MCF 10A (cell line): ENCODE measurements around the gene IFITM5. TPM values are rescaled to one million over a fixed set of nuclear protein-coding genes. Genes with fewer than 3 reads are reported as not detected.

Experiments
- BruUV-seq: library from RNA; stranded (reverse); fragments of 400-500 nt; replicated peaks from 2 replicates; lab custom pipeline; 2021; lab: Mats Ljungman, UMichigan
- CTCF ChIA-PET: fragments of 300-600 bp; sonication (Branson Sonifier 250); formaldehyde crosslinking; extraction: SDS; loops from one replicate; lab custom pipeline; 2021; ENCODE audit warnings: antibody characterized with exemption, inconsistent platforms; lab: Yijun Ruan, JAX
- POLR2A ChIA-PET: fragments of 300-600, 350-650 bp; sonication (Branson Sonifier 250); formaldehyde crosslinking; extraction: SDS; loops from one replicate; lab custom pipeline; 2020; ENCODE audit warnings: antibody characterized with exemption, inconsistent platforms; lab: Yijun Ruan, JAX
- DNase-seq: peaks from one replicate; pipeline ENCODE4 v3.0.0-alpha.2; 2018; ENCODE audit not compliant: unreplicated experiment
- H3K27ac Mint-ChIP-seq: one replicate; pipeline ENCODE4 v1.8.0; 2022; ENCODE audit warnings: mild to moderate bottlenecking, low read depth, mixed read lengths; ENCODE audit not compliant: unreplicated experiment
- H3K27me3 Mint-ChIP-seq: one replicate; pipeline ENCODE4 v1.8.0; 2022; ENCODE audit warnings: mixed read lengths; ENCODE audit not compliant: insufficient read depth, unreplicated experiment
- H3K36me3 Mint-ChIP-seq: one replicate; pipeline ENCODE4 v1.8.0; 2022; ENCODE audit warnings: mild to moderate bottlenecking, moderate library complexity, mixed read lengths; ENCODE audit not compliant: insufficient read depth, unreplicated experiment
- H3K4me1 Mint-ChIP-seq: one replicate; pipeline ENCODE4 v1.8.0; 2022; ENCODE audit warnings: mixed read lengths; ENCODE audit not compliant: insufficient read depth, unreplicated experiment
- H3K4me3 Mint-ChIP-seq: one replicate; pipeline ENCODE4 v1.8.0; 2022; ENCODE audit warnings: mild to moderate bottlenecking, moderate library complexity, mixed read lengths; ENCODE audit not compliant: unreplicated experiment
- H3K9me3 Mint-ChIP-seq: one replicate; pipeline ENCODE4 v1.8.0; 2022; ENCODE audit warnings: mixed read lengths; ENCODE audit not compliant: unreplicated experiment
- intact Hi-C: fragments of 100-400 bp; cut with micrococcal nuclease; formaldehyde crosslinking; loops from 2 replicates; pipeline ENCODE4 v1.14.1; 2022
- total RNA-seq: library from RNA; stranded (reverse); gene quantifications from 2 replicates; pipeline ENCODE4 v1.2.3, GENCODE V29; 2022
- TF ChIP-seq, protein P1 (sequence below): fragments of 200-600 bp; IDR thresholded peaks from one replicate; pipeline ENCODE4 v1.8.0; 2022; ENCODE audit warnings: antibody characterized with exemption, mild to moderate bottlenecking; ENCODE audit not compliant: unreplicated experiment

The IFITM5 gene
- total RNA-seq, 1 experiment from 2014 or later = not detected

DNA sequence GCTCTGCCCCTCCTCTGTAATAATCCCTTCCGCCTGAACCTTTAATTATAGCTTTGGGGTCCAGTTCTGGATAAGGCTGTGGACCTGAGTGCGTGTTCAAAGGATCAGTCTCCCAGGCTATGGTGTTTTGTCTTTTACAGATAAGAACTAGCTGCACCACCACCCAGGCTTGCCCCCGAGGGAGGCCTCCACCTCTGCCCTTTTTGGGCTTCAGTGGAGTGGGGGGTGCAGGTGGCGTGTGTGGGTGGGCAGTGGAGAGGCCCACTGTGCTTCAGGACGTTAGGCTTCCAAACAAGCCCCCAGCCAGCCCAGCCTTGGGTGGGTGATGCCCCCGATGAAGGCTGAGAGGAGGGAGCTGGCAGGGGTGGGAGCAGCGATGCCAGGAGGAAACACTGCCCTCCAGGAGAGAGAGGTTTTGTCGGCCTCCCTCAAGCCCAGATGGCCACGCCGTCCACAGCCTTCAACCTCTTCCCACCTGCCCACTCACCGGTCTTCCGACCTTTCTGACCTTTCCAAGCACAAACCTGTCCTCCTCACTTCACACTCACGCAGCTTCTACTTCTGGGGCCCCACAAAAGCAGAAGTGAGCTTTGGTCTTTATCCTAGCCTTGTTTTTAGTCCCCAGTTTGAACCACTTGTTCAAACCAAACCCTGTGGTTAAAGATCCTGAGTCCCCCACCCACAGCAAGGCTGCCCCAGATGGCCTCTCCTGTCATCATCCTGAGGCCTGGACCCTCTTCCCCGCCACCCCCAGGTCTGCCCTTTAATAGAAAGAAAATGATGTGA lies 42.2 kb downstream of the IFITM5 start:
- Mint-ChIP-seq H3K4me1 (no peaks in the 10 kb centered on the region), H3K27me3 (peaks cover 11% of the 10 kb centered on the region), H3K36me3 (peaks cover 19% of the 10 kb centered on the region), H3K9me3 (peaks cover 8% of the 10 kb centered on the region), H3K4me3 (no peak overlapping the region), H3K27ac (no peak overlapping the region)
- CTCF ChIA-PET = no interaction called here
- no peak for DNase-seq
- TF ChIP-seq, protein P1, sequence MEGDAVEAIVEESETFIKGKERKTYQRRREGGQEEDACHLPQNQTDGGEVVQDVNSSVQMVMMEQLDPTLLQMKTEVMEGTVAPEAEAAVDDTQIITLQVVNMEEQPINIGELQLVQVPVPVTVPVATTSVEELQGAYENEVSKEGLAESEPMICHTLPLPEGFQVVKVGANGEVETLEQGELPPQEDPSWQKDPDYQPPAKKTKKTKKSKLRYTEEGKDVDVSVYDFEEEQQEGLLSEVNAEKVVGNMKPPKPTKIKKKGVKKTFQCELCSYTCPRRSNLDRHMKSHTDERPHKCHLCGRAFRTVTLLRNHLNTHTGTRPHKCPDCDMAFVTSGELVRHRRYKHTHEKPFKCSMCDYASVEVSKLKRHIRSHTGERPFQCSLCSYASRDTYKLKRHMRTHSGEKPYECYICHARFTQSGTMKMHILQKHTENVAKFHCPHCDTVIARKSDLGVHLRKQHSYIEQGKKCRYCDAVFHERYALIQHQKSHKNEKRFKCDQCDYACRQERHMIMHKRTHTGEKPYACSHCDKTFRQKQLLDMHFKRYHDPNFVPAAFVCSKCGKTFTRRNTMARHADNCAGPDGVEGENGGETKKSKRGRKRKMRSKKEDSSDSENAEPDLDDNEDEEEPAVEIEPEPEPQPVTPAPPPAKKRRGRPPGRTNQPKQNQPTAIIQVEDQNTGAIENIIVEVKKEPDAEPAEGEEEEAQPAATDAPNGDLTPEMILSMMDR = no peak
- intact Hi-C loops = no loop called here
- POLR2A ChIA-PET = interaction anchor here (0.7 to 0.8 kb wide), 2 partner anchors 21 to 60 kb away, joined by 3 read pairs; partner anchors contain the start of gene SIRT3
- BruUV-seq = no TSS peak

DNA sequence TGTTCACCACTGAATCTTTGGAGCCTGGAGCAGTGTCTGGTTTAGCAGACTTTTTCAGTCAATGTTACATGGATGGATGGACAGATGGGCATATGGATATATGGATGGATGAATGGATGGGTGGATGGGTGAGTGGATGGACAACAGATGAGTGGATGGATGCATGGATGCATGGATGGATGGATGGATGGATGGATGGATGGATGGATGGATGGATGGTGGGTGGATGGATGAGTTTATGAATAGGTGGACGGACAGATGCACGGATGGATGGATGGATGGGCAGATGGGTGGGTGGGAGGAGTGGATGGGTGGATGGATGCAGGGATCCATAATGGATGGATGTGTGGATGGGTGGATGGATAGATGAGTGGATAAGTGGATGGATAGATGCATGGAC lies 43.5 kb downstream of the IFITM5 start:
- Mint-ChIP-seq H3K36me3 (peaks cover 33% of the 10 kb centered on the region), H3K4me3 (no peak overlapping the region), H3K4me1 (no peaks in the 10 kb centered on the region), H3K27ac (no peak overlapping the region), H3K9me3 (peaks cover 3% of the 10 kb centered on the region), H3K27me3 (peaks cover 11% of the 10 kb centered on the region)
- no peak for DNase-seq
- ChIA-PET CTCF (interaction anchor here (0.6 kb wide), 1 partner anchor 52 kb away, joined by 3 read pairs; the partner anchor contains the start of gene IFITM2), POLR2A (no interaction called here)
- TF ChIP-seq, protein P1 = no peak
- intact Hi-C loops = no loop called here
- no TSS peak for BruUV-seq

DNA sequence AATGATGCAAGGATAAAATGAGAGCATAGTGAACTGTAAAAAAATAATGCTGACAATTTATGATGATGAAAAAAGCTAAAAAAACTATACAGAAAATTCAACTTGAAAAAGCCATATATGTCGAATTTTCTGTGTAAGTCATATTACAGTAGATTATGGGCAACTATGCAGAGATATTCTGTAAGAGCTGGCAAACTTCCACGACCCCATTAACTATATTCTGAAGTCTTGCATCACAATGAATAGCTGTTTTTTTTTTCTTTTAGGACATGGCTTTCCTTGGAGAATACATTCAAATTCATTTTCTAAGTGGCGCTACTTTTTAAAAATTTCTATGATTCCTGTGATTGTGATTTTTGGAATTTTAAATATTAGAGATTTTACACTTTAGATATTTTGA lies 44.1 kb downstream of the IFITM5 start:
- peak; percentile 21 for DNase-seq
- no TSS peak for BruUV-seq
- no peaks in the 10 kb centered on the region for H3K9me3 Mint-ChIP-seq
- ChIA-PET POLR2A (no interaction called here), CTCF (interaction anchor here (0.6 kb wide), 1 partner anchor 53 kb away, joined by 3 read pairs; the partner anchor contains the start of gene IFITM2)
- H3K27ac Mint-ChIP-seq = no peak overlapping the region
- no peak overlapping the region for H3K4me3 Mint-ChIP-seq
- peaks cover 38% of the 10 kb centered on the region for H3K36me3 Mint-ChIP-seq
- H3K27me3 Mint-ChIP-seq = peaks cover 11% of the 10 kb centered on the region
- intact Hi-C loops = no loop called here
- H3K4me1 Mint-ChIP-seq = no peaks in the 10 kb centered on the region
- TF ChIP-seq, protein P1 = no peak

DNA sequence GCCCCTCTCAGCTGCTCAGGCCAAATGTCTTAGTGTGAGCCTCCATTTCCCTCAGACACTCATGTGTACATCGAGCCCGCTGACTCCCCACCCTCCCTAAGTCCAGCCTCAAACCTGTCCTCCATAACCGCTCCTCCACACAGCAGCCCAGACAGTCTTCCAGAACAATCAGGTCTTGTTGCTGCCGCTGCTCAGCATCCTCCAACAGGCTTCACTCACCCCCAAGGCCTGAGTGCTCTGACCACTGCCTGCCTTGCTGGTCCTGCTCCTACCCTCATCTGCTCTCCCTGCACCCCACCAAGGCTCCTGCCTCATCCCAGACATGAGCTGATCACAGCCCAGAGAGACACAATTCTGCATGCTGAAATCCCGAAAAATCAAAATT lies 45.4 kb downstream of the IFITM5 start:
- intact Hi-C loops = loop anchor here (5.0 kb wide), 1 partner anchor 53 kb away; the partner anchor contains the start of gene IFITM2
- CTCF ChIA-PET = interaction anchor here (0.5 to 1.4 kb wide), 3 partner anchors 16 to 423 kb away, joined by 3 to 4 read pairs (median 3); no protein-coding TSS in a partner anchor
- peaks cover 50% of the 10 kb centered on the region for H3K36me3 Mint-ChIP-seq
- POLR2A ChIA-PET = interaction anchor here (0.7 kb wide), 1 partner anchor 16 kb away, joined by 4 read pairs; no protein-coding TSS in a partner anchor
- no peak overlapping the region for H3K4me3 Mint-ChIP-seq
- no TSS peak for BruUV-seq
- no peak overlapping the region for H3K27ac Mint-ChIP-seq
- no peaks in the 10 kb centered on the region for H3K9me3 Mint-ChIP-seq
- H3K4me1 Mint-ChIP-seq = no peaks in the 10 kb centered on the region
- no peak for DNase-seq
- H3K27me3 Mint-ChIP-seq = peaks cover 11% of the 10 kb centered on the region
- TF ChIP-seq, protein P1 = no peak
